Psoas muscle (tissue), 8 donors: ENCODE data around the gene TMOD1. TPM values are rescaled to one million over a fixed set of nuclear protein-coding genes. Genes with fewer than 3 reads are reported as not detected.

Source experiments
- ATAC-seq, 4 donors: fragments of 200-7000 bp; cut with Tn5 transposase; one replicate each; pipeline ENCODE4 v1.9.1; 2020; ENCODE audit warnings: moderate library complexity in 3 of 4, mild to moderate bottlenecking in 2 of 4
- DNase-seq, 2 donors: peaks; one replicate each; pipeline ENCODE4 v3.0.0-alpha.2; 2020
- H3K27ac ChIP-seq: fragments of 200-600 bp; one replicate; pipeline ENCODE4 v1.8.0; 2022
- H3K27me3 ChIP-seq, 3 donors: fragments of 200-600 bp in 1 of 3; one replicate each; pipeline versions ENCODE4 v1.6.1 to v1.8.0; 2013 to 2022; ENCODE audit warnings: low read length in 2 of 3, mild to moderate bottlenecking in 2 of 3, moderate library complexity in 1 of 3; ENCODE audit not compliant: insufficient read depth in 3 of 3
- H3K36me3 ChIP-seq, 2 donors: fragments of 200-600 bp in 1 of 2; one replicate each; pipeline versions ENCODE4 v1.6.1 to v1.8.0; 2013 to 2022; ENCODE audit warnings: low read depth in 1 of 2, mild to moderate bottlenecking in 1 of 2, moderate library complexity in 1 of 2; ENCODE audit not compliant: insufficient read depth in 1 of 2
- H3K4me1 ChIP-seq: fragments of 200-600 bp; one replicate; pipeline ENCODE4 v1.8.0; 2022
- H3K4me3 ChIP-seq: fragments of 200-600 bp; one replicate; pipeline ENCODE4 v1.8.0; 2022; ENCODE audit warnings: mild to moderate bottlenecking
- H3K9me3 ChIP-seq: fragments of 200-600 bp; one replicate; pipeline ENCODE4 v1.8.0; 2022
- CTCF ChIP-seq: fragments of 200-600 bp; IDR thresholded peaks from one replicate; pipeline ENCODE4 v1.8.0; 2022; ENCODE audit warnings: antibody characterized with exemption
- WGBS, 3 donors: extraction: QIAGEN DNeasy Blood & Tissue Kit; methylation state at CpG; one replicate each; pipeline versions ENCODE4 v1.1.6 to v1.1.7; 2013; 5-methylcytosine and 5-hydroxymethylcytosine counted together
- intact Hi-C, 2 donors: fragments of 100-400 bp; cut with DNase I; formaldehyde crosslinking; loops; one replicate each; pipeline versions ENCODE4 v1.11.0 to v1.14.2; 2022
- polyA plus RNA-seq, 3 donors: library from polyadenylated mRNA; stranded (reverse); fragments of 200-250 nt; gene quantifications; one replicate each; pipeline ENCODE4 v1.2.3, GENCODE V29; 2013
- total RNA-seq, 4 donors: library from RNA; stranded (reverse); fragmentation: NEBNext Ultra II Directional in 2 of 4; extraction: Animal tissue kit (Norgen Biotek cat#: 25700) in 2 of 4; gene quantifications; one replicate each; pipeline versions ENCODE4 v1.2.1 to v1.2.4, GENCODE V29; 2021 to 2023
- donor health status: healthy with polysubstance abuse.
- donor health status: DM: no; HTN: no; CAD: no; lungs with moderate emphysema.
- donor health status: Bipolar disorder and iron deficiency.
- donor health status: healthy.
- donor health status: DM: yes; HTN: yes; CAD: no.
- donor health status: DM: no; HTN: no; CAD: no.
- donor health status: DM: no; HTN: no; CAD: no.
- donor health status: DM: yes; HTN: yes; CAD: no.

The TMOD1 gene
- total and polyA plus RNA-seq, 7 donors: 65.4 to 286 (median 156) TPM

- ATAC-seq (peak; percentile 40 to 81 (median 68)), DNase-seq (peak; percentile 73 to 87)
- Histone ChIP-seq H3K27me3 (no peaks in the 10 kb centered on the region), H3K4me1 (peaks cover 34% of the 10 kb centered on the region), H3K4me3 (no peak overlapping the region), H3K27ac (peak overlapping the region; percentile 84), H3K9me3 (no peaks in the 10 kb centered on the region), H3K36me3 (peaks cover 0 to 38% of the 10 kb centered on the region in 2 donors)
- no peak for TF ChIP-seq CTCF
- WGBS, 3 donors: 0 to 5% (median 3%) methylated on average over 7 of the region's 7 CpGs
- intact Hi-C loops: loop anchor here in 1 of 2 donors (5.0 kb wide), 1 partner anchor 35 kb away; no protein-coding TSS in a partner anchor
Measured at GRCh38 chr9:97557606-97558095, 56.2 kb downstream of the TMOD1 start.

GRCh38 chr9:97558701-97559101 is 57.2 kb downstream of the TMOD1 start:
- TF ChIP-seq CTCF: no peak
- peak in 3 of 4 donors; percentile 3 to 12 (median 9) for ATAC-seq
- no peak for DNase-seq
- Histone ChIP-seq H3K27me3 (no peaks in the 10 kb centered on the region), H3K36me3 (peaks cover 0 to 38% of the 10 kb centered on the region in 2 donors), H3K4me1 (peaks cover 44% of the 10 kb centered on the region), H3K9me3 (no peaks in the 10 kb centered on the region), H3K27ac (peak overlapping the region; percentile 84), H3K4me3 (no peak overlapping the region)
- WGBS, 3 donors: 66 to 77% (median 74%) methylated on average over 3 of the region's 3 CpGs
- intact Hi-C loops: loop anchor here in 1 of 2 donors (5.0 kb wide), 1 partner anchor 36 kb away; no protein-coding TSS in a partner anchor

GRCh38 chr9:97559111-97559514 is 57.6 kb downstream of the TMOD1 start:
- Histone ChIP-seq H3K4me1 (peaks cover 47% of the 10 kb centered on the region), H3K36me3 (peaks cover 0 to 38% of the 10 kb centered on the region in 2 donors), H3K9me3 (no peaks in the 10 kb centered on the region), H3K4me3 (no peak overlapping the region), H3K27ac (peak overlapping the region; percentile 84), H3K27me3 (no peaks in the 10 kb centered on the region)
- WGBS, 3 donors: 59 to 84% (median 67%) methylated on average over 10 of the region's 10 CpGs
- intact Hi-C loops: loop anchor here in 1 of 2 donors (5.0 kb wide), 1 partner anchor 37 kb away; no protein-coding TSS in a partner anchor
- no peak for TF ChIP-seq CTCF
- peak; percentile 69 to 81 (median 74) for ATAC-seq
- DNase-seq: no peak

- H3K4me3 ChIP-seq: no peak overlapping the region
- 86 to 96% (median 86%) methylated on average over 6 of the region's 6 CpGs for WGBS, 3 donors
- H3K27me3 ChIP-seq: no peaks in the 10 kb centered on the region
- no peak for ATAC-seq
- H3K4me1 ChIP-seq: peaks cover 55% of the 10 kb centered on the region
- DNase-seq: no peak
- intact Hi-C loops: no loop called here
- peaks cover 0 to 42% of the 10 kb centered on the region in 2 donors for H3K36me3 ChIP-seq
- H3K27ac ChIP-seq: peak overlapping the region; percentile 84
- no peaks in the 10 kb centered on the region for H3K9me3 ChIP-seq
- no peak for TF ChIP-seq CTCF
Measured at GRCh38 chr9:97560154-97560553, 58.7 kb downstream of the TMOD1 start.

GRCh38 chr9:97560851-97561250 is 59.4 kb downstream of the TMOD1 start:
- peak overlapping the region; percentile 84 for H3K27ac ChIP-seq
- intact Hi-C loops: no loop called here
- no peaks in the 10 kb centered on the region for H3K9me3 ChIP-seq
- ATAC-seq (no peak), DNase-seq (no peak)
- peaks cover 0 to 44% of the 10 kb centered on the region in 2 donors for H3K36me3 ChIP-seq
- no peaks in the 10 kb centered on the region for H3K27me3 ChIP-seq
- no peak for TF ChIP-seq CTCF
- H3K4me1 ChIP-seq: peaks cover 50% of the 10 kb centered on the region
- no peak overlapping the region for H3K4me3 ChIP-seq
